Tibial nerve (tissue), 4 donors: Measurements from ENCODE around the gene TOMM40L.

ENCODE experiments used
- EP300 ChIP-seq, 2 donors: sonication (generic); formaldehyde crosslinking; IDR thresholded peaks; one replicate each; pipeline ENCODE4 v1.6.1; 2017; ENCODE audit warnings: antibody characterized with exemption in 2 of 2, mild to moderate bottlenecking in 1 of 2
- POLR2A ChIP-seq, 2 donors: fragments of 450-650 bp; IDR thresholded peaks; one replicate each; pipeline ENCODE4 v1.6.1; 2017; ENCODE audit warnings: antibody characterized with exemption in 2 of 2, mild to moderate bottlenecking in 2 of 2, moderate library complexity in 2 of 2
- TF ChIP-seq, protein P1 (sequence below), 5 experiments: fragments of 200-600 bp in 3 of 5; fragments of 450-650 bp in 2 of 5; sonication (generic) in 3 of 5; IDR thresholded peaks; one replicate each; pipeline ENCODE4 v1.5.1; 2016 to 2019; ENCODE audit warnings: antibody characterized with exemption in 5 of 5, mild to moderate bottlenecking in 3 of 5, moderate library complexity in 2 of 5

DNA sequence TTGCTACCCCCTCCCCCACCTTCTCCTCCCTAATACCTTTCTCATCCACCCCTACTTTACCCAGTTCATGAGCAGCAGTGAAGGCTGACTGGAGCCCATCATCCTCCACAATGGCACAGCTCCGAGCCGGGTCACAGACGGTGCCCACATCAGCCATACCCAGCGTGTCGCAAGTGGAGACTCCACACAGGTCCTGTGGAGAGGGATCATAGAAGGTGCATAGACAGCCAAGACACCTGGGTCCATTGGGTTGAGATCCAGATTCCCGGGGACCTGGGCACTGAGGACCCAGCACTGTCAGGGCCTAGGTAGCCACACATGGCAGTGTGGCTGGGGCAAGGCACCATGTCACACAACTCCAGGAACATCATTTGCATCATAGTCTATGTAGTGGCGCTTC lies 29.7 kb upstream of the TOMM40L start:
- TF ChIP-seq EP300 (IDR thresholded peaks at IDR 0.05) = no peak
- TF ChIP-seq POLR2A (IDR thresholded peaks at IDR 0.05) = no peak
- TF ChIP-seq, protein P1, sequence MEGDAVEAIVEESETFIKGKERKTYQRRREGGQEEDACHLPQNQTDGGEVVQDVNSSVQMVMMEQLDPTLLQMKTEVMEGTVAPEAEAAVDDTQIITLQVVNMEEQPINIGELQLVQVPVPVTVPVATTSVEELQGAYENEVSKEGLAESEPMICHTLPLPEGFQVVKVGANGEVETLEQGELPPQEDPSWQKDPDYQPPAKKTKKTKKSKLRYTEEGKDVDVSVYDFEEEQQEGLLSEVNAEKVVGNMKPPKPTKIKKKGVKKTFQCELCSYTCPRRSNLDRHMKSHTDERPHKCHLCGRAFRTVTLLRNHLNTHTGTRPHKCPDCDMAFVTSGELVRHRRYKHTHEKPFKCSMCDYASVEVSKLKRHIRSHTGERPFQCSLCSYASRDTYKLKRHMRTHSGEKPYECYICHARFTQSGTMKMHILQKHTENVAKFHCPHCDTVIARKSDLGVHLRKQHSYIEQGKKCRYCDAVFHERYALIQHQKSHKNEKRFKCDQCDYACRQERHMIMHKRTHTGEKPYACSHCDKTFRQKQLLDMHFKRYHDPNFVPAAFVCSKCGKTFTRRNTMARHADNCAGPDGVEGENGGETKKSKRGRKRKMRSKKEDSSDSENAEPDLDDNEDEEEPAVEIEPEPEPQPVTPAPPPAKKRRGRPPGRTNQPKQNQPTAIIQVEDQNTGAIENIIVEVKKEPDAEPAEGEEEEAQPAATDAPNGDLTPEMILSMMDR (IDR thresholded peaks at IDR 0.05) = no peak
